ENCODE results near the gene ADA.

Gene ADA

GRCh38 chr20:44606725-44607441 lies 44.6 kb downstream of the ADA start:
- no peak overlapping the region for H3K4me3 ChIP-seq (ENCODE audit: low read depth, low read length)
- no peak for TF ChIP-seq CTCF (IDR thresholded peaks at IDR 0.05; ENCODE audit: low read depth, low read length)

GRCh38 chr20:44603327-44603726 lies 48.2 kb downstream of the ADA start:
- TF ChIP-seq CTCF (IDR thresholded peaks at IDR 0.05; ENCODE audit: low read depth, low read length) = no peak
- H3K4me3 ChIP-seq (ENCODE audit: low read depth, low read length) = no peak overlapping the region

GRCh38 chr20:44601801-44602204 lies 49.7 kb downstream of the ADA start:
- no peak overlapping the region for H3K4me3 ChIP-seq (ENCODE audit: low read depth, low read length)
- no peak for TF ChIP-seq CTCF (IDR thresholded peaks at IDR 0.05; ENCODE audit: low read depth, low read length)

- TF ChIP-seq CTCF (IDR thresholded peaks at IDR 0.05; ENCODE audit: low read depth, low read length) = no peak
- no peak overlapping the region for H3K4me3 ChIP-seq (ENCODE audit: low read depth, low read length)
Observed at GRCh38 chr20:44601236-44601671, 50.2 kb downstream of the ADA start.

GRCh38 chr20:44600758-44601201 lies 50.7 kb downstream of the ADA start:
- H3K4me3 ChIP-seq (ENCODE audit: low read depth, low read length) = no peak overlapping the region
- TF ChIP-seq CTCF (IDR thresholded peaks at IDR 0.05; ENCODE audit: low read depth, low read length) = no peak

- TF ChIP-seq CTCF (IDR thresholded peaks at IDR 0.05; ENCODE audit: low read depth, low read length) = no peak
- no peak overlapping the region for H3K4me3 ChIP-seq (ENCODE audit: low read depth, low read length)
Observed at GRCh38 chr20:44600301-44600700, 51.2 kb downstream of the ADA start.

GRCh38 chr20:44599715-44600114 lies 51.8 kb downstream of the ADA start:
- H3K4me3 ChIP-seq (ENCODE audit: low read depth, low read length) = no peak overlapping the region
- no peak for TF ChIP-seq CTCF (IDR thresholded peaks at IDR 0.05; ENCODE audit: low read depth, low read length)
